CD4-positive, alpha-beta T cell treated with Interferon alpha-2 for 1 hour (primary cell): ENCODE data around the gene ATIC.
"Not testable (repeated sequence)": the region's sequence is repeated elsewhere in the genome, so short reads cannot be mapped to it uniquely, and the experiment has no call there.

ENCODE experiments used
- DNase-seq, 2 donors: peaks; one replicate each; pipeline ENCODE4 v3.0.0-alpha.2; 2020 to 2022

Gene ATIC

DNA sequence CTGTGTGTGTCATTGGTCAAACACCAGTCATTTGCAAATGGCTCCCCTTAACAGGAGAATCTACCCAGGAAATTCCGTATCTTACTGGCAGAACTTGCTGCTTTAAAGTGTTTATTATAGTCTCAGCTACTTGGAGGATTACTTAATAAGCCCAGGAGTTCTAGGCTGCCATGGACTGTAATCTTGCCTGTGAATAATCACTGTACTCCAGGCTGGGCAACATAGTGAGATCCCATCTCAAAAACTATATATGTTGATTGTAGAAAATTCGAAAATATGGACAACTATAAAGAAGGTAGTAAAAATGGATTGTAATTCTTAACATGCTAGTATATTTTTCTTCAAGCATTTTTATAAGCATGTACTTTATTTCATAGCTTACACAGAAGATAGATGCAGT, 4.5 kb downstream of the ATIC start:
- DNase-seq = no peak

DNA sequence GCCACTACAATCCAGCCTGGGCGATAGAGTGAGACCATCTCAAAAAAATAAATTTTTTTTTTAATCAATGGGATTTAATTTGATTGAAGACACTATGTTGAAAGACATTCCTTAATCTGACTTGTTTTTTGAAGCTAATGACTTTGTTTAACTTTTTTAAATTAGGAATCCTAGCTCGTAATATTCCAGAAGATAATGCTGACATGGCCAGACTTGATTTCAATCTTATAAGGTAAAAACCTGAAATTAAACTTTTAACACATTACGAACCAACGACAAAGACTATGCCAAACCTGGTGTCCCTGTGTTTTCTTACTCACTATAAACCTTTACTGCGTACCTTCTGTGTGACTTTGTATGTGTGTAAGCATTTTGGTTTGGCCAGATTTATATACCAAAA, 7.6 kb downstream of the ATIC start:
- no peak for DNase-seq

- no peak for DNase-seq
Observed at GRCh38 chr2:215320102-215320501, 8.2 kb downstream of the ATIC start.

DNA sequence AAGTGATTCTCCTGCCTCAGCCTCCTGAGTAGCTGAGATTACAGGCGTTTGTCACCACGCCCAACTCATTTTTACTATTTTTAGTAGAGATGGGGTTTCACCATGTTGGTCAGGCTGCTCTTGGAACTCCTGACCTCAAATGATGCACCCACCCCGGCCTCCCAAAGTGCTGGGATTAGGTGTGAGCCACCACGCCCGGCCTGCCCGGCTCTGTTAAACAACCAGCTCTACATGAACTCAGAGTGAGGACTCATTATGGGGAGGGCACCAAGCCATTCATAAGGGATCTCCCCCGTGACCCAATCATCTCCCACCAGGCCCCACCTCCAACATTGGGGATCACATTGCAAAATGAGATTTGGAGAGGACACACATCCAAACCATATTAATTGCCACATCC, 8.8 kb downstream of the ATIC start:
- DNase-seq = no peak

DNA sequence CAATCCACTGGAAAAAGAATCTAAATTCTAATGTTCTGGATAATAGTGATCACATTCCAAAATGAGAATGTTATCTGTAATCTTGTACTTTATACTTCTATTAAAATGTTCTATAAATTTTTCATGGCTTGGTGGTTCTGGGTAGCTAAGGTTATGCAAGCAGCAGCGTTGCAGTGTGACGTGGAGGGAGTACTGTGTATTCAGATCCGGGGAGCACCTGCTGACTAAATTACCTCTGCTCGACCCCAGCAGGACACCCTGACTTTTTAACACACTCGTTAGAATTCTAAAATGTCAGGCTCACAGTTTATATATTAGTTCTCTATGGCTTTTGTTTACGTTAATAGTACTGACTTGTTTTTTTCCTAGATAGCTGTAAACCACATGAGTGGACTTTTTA, 13.0 kb downstream of the ATIC start:
- DNase-seq = no peak

- DNase-seq = no peak
Observed at GRCh38 chr2:215328066-215328465, 16.2 kb downstream of the ATIC start.

- no peak for DNase-seq
Observed at GRCh38 chr2:215332872-215333595, 21.2 kb downstream of the ATIC start.

DNA sequence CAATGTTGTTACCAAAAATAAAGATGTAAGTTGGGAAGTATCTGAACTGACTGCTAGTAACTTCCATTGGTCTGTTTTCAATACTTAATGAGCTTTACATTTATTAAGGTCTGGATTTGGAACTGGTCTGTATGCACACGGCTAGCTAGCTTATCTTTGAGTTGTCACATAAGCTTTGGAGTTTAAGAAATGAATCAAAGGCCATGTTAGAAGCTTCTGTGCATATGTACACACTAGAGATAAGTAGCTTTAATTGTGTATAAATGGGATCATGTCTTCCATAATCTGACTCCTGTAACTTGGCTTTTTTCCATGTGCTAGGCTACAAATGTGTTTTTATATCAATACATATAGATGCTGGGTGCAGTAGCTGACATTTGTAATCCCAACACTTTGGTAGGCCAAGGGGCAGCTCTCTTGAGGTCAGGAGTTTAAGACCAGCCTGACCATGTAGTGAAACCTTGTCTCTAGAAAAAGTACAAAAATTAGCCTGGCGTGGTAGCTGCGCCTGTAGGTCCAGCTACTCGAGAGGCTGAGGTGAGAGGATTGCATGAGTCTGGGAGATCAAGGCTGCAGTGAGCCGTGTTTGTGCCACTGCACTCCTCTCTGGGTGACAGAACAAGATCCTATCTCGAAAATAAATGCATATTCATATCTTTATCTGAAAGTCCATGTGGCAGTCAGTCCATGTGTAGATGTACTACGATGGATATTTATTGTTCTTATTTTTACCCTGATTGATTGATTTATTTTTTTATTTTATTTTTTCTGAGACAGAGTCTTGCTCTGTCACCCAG, 27.2 kb downstream of the ATIC start:
- no peak for DNase-seq

GRCh38 chr2:215347878-215348277, 36.0 kb downstream of the ATIC start:
- DNase-seq = no peak

GRCh38 chr2:215352602-215353001, 40.7 kb downstream of the ATIC start:
- no peak for DNase-seq

DNA sequence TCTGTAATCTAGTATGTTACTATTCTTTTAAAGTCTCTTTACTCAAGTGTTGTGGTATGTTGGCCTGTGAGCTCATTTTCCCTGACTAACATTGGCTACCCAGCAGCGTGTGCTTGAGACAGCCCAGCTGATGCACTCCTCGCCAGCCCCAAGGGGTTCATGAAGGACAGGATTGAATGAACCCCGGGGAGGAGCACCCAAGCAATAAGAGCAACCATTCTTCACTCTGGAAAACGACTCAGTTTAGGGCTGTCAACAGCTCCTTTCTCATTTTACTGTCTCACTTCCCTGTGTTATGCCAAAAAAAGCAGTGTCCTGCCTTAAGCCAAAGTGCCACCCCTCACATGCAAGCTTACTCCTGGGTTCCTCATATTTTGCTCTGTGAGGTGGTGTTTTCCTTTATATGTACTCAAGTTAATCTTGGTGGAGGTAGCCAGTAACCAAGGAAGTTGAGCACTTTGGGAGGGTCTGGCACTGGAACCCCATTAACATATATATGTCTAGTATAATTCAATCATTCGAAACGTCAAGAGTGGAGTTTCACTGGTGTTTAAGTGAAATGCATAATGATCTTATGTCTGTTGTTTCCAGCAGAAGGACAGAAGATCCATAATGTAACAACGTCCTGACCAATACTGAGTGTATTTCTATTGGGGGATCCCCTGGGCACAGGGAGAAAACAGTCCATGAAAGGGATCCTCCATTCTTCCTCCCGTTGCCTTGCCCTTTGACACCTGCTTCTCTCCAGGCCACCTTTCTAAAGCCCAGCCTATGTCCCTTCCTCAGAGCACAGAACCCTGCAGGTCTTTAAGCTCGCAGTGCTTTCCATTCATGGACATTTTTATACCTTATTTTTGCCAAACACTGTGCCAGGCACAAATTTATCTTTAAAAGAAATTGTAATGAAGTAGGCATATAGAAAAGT, 43.2 kb downstream of the ATIC start:
- DNase-seq = no peak

DNA sequence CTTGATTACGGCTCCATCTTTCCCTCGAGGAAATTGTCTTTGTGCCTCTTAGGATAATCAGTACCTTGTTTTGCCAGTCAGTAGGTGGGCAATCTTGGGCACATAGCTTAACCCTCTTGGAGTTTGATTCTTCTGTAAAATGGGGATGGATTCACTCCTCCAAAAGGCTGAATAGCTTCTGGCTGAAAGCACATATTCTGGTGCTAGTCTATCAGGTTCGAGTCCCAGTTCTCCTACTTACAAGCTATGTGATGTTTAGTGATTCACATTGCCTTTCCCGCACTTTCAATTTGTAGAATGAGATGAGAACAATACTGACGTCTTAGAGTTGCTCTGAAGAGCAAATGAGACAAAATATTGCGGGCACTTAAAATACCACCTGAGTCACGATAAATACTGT, 43.9 kb downstream of the ATIC start:
- no peak for DNase-seq

GRCh38 chr2:215356334-215356947, 44.6 kb downstream of the ATIC start:
- no peak for DNase-seq

- no peak for DNase-seq
Observed at GRCh38 chr2:215356948-215357461, 45.1 kb downstream of the ATIC start.

DNA sequence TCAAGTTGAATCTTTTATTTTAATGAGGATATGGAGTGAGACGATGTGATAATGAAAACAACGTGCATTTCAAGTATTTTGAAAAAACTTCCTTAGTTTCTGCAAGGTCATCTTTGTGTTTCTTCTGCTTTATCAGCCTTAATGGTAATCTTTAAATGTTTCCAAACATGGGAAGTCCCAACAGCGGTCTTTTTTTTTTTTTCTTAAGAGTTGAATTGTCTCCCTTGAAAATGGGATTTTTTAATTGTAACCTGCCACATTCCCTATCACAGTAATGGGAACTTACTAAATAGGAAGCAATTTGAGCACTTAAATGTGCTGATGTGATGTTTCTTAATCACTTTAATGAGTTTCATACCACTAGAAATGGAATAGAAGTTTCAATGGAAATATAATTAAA, 45.8 kb downstream of the ATIC start:
- DNase-seq = no peak

- no peak for DNase-seq
Observed at GRCh38 chr2:215358312-215358845, 46.5 kb downstream of the ATIC start.

DNA sequence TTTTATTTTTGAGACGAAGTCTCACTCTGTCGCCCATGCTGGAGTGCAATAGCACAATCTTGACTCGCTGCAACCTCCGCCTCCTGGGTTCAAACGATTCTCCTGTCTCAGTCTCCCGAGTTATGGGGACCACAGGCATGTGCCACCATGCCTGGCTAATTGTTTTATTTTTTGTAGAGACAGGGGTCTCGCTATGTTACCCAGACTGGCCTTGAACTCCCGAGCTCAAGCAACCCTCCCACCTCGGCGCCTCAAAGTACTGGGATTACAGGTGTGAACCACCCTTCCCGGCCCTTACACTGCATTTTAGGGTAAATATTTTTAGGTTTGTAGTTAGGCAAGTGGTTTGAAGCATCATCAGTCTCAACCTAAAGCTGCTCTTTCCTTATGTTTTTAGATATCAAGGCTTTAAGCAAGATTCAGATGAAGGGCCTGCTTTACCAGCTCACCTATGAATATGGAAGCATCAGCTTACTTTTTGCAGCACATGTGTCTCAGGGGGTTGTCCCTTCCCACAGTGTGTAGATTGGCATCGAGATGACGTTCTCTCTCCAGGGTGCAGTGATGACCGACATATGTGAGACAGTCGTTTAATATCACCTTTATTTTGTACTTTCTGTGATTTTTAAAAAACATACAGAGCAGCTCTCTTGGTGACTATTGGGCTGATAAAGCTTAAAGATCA, 47.2 kb downstream of the ATIC start:
- no peak for DNase-seq

DNA sequence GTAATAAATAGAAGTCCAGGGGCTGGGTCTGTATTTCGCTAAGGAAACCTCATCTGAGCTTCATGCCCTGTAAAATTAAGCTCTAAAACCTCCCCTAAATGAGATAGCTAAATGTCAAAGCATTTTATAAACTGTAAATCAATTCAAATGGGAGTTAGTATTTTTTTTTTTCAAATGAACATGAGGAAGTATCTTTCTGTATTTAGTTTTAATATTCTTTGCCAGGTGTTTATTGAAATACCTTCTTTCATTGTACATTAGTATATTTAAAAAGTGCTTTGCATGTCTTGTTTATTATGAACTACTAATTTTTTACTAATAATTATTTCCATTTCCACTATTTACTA, 47.7 kb downstream of the ATIC start:
- DNase-seq = no peak

DNA sequence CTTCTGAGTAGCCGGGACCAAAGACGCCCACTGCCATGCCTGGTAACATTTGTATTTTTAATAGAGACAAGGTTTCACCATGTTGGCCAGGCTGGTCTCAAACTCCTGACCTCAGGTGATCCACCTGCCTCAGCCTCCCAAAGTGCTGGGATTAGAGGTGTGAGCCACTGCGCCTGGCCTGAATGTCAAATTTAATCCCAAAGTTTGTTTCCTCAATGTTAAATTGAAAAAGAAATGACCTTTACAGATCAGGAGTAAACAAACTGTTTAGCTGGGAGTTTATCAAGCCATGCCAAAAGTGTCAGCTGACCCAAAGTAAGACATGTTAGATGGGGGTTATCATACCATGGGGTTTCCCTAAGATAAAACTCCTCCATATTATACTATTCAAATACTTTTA, 48.2 kb downstream of the ATIC start:
- DNase-seq = not testable (repeated sequence)

- DNase-seq = no peak
Observed at GRCh38 chr2:215360596-215360995, 48.7 kb downstream of the ATIC start.

GRCh38 chr2:215361211-215361875, 49.5 kb downstream of the ATIC start:
- no peak for DNase-seq
